GM12892 (cell line): ENCODE results near the gene L1CAM.
A peak's percentile ranks its signal among the peaks of the same experiment; 100 is the strongest.

ENCODE experiments used
- DNase-seq: peaks from one replicate; pipeline ENCODE4 v3.0.0; 2011; ENCODE audit not compliant: insufficient read length
- FAIRE-seq: peaks from 2 replicates; lab custom pipeline; 2011; peaks lifted over from hg19 to GRCh38; lab: Jason Lieb, UNC
- POLR2A ChIP-seq: IDR thresholded peaks from 2 replicates; pipeline ENCODE4 v1.6.1; 2011; ENCODE audit warnings: low read depth, low read length, control low read depth
- POLR2AphosphoS5 ChIP-seq: IDR thresholded peaks from 2 replicates; pipeline ENCODE4 v1.6.1; 2011; ENCODE audit warnings: low read depth, low read length, control low read depth
- TAF1 ChIP-seq: IDR thresholded peaks from 2 replicates; pipeline ENCODE4 v1.6.1; 2011; ENCODE audit warnings: low read depth, mild to moderate bottlenecking, control low read depth, low read length, borderline replicate concordance

The L1CAM gene

GRCh38 chrX:153871451-153871850 lies 14.5 kb downstream of the L1CAM start:
- TF ChIP-seq POLR2AphosphoS5: no peak
- TF ChIP-seq POLR2A: no peak
- no peak for TF ChIP-seq TAF1
- DNase-seq (no peak), FAIRE-seq (no peak)

DNA sequence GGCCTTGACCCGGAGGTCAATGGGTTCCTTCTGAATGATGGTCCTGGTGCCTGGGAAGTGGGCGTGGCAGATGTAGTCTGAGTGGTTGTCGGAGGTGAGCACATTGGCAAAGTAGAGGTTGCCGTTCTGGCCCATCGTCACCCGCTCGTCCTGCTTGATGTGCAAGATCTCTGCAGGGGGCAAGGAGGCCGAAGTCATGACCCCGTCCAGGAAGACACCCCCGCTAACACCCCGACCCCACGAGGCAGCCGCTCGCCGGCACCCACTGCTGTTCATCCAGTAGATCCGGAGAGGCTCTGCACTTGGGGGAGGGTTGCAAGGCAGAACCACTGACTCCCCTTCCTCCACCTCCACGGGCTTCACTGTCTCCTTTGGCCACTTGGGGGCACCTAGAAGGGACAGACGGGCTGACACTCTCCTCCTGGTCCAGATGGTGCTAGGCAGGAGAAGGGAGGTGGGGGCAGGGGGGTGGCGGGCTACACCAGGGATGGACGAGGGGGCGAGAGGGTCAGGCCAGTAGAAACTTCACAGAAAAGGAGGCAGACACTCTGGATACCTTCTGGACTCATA lies 15.1 kb downstream of the L1CAM start:
- TF ChIP-seq POLR2A (no peak), POLR2AphosphoS5 (no peak), TAF1 (no peak)
- FAIRE-seq (no peak), DNase-seq (no peak)

DNA sequence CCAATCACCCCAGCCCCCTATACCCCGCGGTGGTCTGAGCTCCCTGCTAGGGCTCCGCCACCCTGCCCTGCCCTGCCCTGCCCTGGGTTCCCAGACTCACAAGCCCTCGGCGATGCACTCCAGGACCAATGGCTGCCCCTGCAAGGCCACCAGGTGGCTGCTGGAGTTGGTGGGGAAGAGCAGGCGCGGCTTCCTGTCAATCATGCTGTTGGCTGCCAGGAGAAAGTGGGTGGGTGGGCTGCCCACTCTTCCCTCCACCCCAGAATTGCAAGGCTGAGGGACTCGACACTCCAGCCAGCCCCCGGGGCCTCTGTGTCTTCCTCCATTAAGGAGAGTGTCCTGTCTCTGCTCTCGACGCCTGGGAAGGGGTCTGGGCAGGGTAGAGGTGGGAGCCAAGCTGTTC lies 15.7 kb downstream of the L1CAM start:
- no peak for TF ChIP-seq TAF1
- no peak for TF ChIP-seq POLR2A
- no peak for TF ChIP-seq POLR2AphosphoS5
- no peak for DNase-seq
- no peak for FAIRE-seq

DNA sequence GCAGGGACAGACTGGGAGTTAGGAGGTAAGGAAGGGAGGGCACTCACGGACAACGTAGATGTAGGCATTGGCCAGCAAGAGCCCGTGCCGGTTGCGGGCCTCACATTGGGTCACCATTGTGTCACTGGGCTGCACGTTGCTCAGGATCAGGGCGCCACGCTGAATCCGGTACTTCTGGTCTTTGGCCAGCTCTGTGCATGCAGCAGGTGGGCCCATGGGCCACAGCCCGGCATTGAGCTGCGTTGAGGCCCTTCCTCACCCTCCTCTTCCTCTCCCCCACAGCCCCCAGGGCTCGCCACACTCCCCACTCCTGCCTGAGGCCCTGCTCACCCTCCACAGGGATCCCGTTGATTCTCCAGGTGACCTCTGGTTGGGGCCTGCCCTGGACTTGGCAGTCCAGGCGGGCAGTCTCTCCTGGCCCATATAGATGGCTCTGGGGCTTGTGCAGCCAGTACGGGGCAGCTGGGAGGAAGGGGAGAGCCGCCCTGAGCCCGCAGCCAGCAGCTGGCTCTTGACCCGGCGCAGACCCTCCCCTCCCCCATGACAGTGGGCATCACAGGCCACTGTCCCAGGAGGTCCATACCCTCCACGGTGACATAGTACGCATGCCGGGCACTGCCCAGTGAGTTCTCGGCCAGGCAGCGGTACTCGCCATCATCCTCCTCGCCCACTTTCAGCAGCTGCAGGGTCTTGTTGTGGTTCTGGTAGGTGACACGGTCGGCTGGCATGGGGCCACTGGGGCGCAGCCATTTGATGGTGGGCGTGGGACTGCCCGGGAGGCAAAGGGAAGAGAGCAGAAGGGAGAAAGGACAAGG lies 16.3 kb downstream of the L1CAM start:
- no peak for DNase-seq
- no peak for TF ChIP-seq POLR2A
- no peak for TF ChIP-seq POLR2AphosphoS5
- TF ChIP-seq TAF1: no peak
- no peak for FAIRE-seq

DNA sequence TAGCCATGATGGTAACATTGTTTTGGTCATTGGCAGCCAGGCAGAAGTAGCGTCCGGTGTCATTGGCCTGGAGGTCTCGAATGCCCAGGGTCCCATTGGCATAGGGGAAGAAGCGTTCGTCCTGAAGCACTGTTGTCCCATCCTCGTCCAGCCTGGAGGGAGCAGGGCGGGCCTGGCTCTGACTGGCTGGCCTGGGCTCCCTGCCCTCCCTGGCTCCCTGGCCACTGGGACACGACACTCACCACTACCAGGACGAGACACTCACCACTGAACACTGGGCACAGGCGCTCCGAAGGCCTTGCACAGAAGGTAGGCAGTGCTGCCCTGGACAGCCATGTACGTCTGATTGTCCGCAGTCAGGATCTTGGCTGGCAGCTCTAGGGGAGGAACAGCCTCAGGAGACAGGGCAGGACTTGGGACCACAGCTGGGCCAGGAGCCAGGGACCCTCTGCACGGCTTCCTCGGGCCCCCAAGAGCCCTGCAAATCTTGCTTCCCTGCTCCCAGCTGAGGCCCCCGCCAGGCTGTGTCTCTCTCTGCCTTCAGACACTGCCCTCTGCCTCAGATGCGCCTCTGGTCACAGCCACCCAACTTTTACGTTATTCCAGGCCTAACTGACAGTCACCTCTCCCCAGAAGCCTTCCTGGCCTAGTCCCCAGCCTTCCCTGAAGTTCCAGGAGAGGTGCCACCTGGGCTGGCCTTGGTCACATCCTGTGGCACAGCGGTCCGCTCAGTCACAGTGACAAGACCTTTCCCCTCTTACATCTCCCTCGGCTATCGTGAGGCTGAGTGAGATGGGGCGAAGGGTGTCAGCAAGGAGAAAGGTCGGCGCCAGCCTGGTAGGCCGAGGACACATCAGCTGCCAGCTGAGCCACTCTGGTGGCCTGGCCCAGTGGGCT lies 17.1 kb downstream of the L1CAM start:
- no peak for TF ChIP-seq POLR2A
- no peak for TF ChIP-seq POLR2AphosphoS5
- TF ChIP-seq TAF1: no peak
- DNase-seq: peak; percentile 13
- FAIRE-seq: no peak

- TF ChIP-seq POLR2A: no peak
- TF ChIP-seq POLR2AphosphoS5: no peak
- TF ChIP-seq TAF1: no peak
- FAIRE-seq: no peak
- DNase-seq: no peak
Observed at GRCh38 chrX:153867671-153868070, 18.3 kb downstream of the L1CAM start.

DNA sequence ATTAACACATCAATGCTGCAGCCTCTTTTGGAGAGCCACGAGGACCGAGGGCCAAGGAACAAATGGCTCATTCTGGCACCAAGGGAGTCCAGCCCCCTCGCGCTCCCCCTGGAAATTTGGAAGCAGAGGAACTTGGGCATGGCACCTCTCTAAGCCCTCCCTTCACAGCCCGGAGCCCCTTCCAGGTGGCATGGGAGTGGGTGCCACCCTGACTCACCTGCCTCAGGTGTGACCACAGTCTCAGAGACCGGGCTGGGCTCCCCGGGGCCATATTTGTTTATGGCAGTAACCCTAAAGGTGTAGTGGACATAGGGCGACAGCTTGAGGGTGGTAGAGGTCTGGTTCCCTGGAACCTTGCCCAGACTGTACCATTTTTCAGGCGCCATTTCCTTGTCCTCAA lies 18.8 kb downstream of the L1CAM start:
- DNase-seq (peak; percentile 13), FAIRE-seq (no peak)
- TF ChIP-seq POLR2AphosphoS5 (no peak), TAF1 (no peak)

- FAIRE-seq: no peak
- no peak for TF ChIP-seq TAF1
- TF ChIP-seq POLR2A: no peak
- no peak for TF ChIP-seq POLR2AphosphoS5
- DNase-seq: no peak
Observed at GRCh38 chrX:153866302-153867019, 19.5 kb downstream of the L1CAM start.

DNA sequence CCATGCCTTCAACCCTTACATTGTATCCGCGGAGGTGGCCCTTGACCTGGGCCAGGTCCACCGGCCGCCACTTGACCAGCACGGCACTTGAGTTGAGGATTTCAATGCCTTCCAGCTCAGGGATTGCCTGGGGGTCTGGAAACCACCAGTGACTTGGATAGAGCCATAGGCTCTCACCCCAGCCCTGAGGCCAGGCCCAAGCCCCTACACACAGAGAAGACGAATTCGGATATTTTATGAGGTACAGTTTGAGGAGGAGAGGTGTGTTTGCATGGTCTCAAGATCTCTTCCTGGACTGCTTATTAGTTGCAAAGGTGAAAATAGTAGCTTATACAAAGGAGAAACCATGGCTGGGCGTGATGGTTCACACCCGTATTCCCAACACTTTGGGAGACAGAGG lies 20.3 kb downstream of the L1CAM start:
- TF ChIP-seq POLR2AphosphoS5 (no peak), POLR2A (no peak), TAF1 (no peak)
- no peak for FAIRE-seq
- peak; percentile 9 for DNase-seq

DNA sequence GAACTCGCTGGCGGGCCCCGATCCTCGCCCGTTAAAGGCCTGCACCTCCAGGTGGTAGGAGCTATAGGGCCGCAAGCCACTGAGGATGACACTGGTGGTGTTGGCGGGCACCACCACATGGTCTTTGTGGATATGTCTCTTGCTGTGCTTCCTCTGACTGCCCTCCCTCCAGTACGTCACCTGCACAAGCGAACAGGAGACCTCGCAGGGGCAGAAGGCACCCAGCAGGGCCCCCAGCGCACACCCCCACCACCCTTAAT lies 20.7 kb downstream of the L1CAM start:
- DNase-seq (no peak), FAIRE-seq (no peak)
- no peak for TF ChIP-seq TAF1
- no peak for TF ChIP-seq POLR2A
- TF ChIP-seq POLR2AphosphoS5: no peak
